Right atrium auricular region (tissue), 2 donors: ENCODE data around the gene KCNMB2. TPM values are rescaled to one million over a fixed set of nuclear protein-coding genes. Genes with fewer than 3 reads are reported as not detected.
A peak's percentile ranks its signal among the peaks of the same experiment; 100 is the strongest.

Source experiments
- DNase-seq: peaks from one replicate; pipeline ENCODE4 v3.0.0-alpha.2; 2019; ENCODE audit warnings: low spot score
- H3K27ac ChIP-seq, 2 donors: fragments of 200-600 bp; sonication (generic); 1 replicate in 1 of 2; 2 replicates in 1 of 2; pipeline ENCODE4 v1.5.1; 2016 to 2019
- H3K27me3 ChIP-seq, 2 donors: fragments of 200-600 bp; sonication (generic); one replicate each; pipeline versions ENCODE4 v1.5.1 to v1.6.0; 2017 to 2019
- H3K36me3 ChIP-seq: fragments of 200-600 bp; sonication (generic); one replicate; pipeline ENCODE4 v1.5.1; 2016
- H3K4me1 ChIP-seq, 2 donors: fragments of 200-600 bp; sonication (generic); one replicate each; pipeline versions ENCODE4 v1.5.1 to v1.6.0; 2017 to 2019
- H3K4me3 ChIP-seq, 2 donors: fragments of 200-600 bp; sonication (generic); 1 replicate in 1 of 2; 2 replicates in 1 of 2; pipeline ENCODE4 v1.5.1; 2017 to 2019; ENCODE audit warnings: mild to moderate bottlenecking in 1 of 2, moderate library complexity in 1 of 2
- H3K9me3 ChIP-seq, 2 donors: fragments of 200-600 bp; sonication (generic); one replicate each; pipeline ENCODE4 v1.5.1; 2019
- total RNA-seq, 2 donors: library from RNA; depleted of rRNA; stranded (reverse); fragments of >200 nt; gene quantifications; one replicate each; pipeline ENCODE4 v1.1.0, GENCODE V29; 2016
- TF ChIP-seq, protein P1 (sequence below), 2 donors: fragments of 200-600 bp; sonication (generic); IDR thresholded peaks; one replicate each; pipeline ENCODE4 v1.5.1; 2019; ENCODE audit warnings: antibody characterized with exemption in 2 of 2

KCNMB2 gene
- total RNA-seq, 2 donors from 2014 or later = 2.8 to 18.2 TPM

- Histone ChIP-seq H3K27me3 (no peaks in the 10 kb centered on the region), H3K27ac (no peak overlapping the region), H3K4me3 (no peak overlapping the region), H3K4me1 (peaks cover 0 to 11% of the 10 kb centered on the region in 2 donors), H3K36me3 (no peaks in the 10 kb centered on the region), H3K9me3 (no peaks in the 10 kb centered on the region)
- no peak for DNase-seq
- TF ChIP-seq, protein P1, sequence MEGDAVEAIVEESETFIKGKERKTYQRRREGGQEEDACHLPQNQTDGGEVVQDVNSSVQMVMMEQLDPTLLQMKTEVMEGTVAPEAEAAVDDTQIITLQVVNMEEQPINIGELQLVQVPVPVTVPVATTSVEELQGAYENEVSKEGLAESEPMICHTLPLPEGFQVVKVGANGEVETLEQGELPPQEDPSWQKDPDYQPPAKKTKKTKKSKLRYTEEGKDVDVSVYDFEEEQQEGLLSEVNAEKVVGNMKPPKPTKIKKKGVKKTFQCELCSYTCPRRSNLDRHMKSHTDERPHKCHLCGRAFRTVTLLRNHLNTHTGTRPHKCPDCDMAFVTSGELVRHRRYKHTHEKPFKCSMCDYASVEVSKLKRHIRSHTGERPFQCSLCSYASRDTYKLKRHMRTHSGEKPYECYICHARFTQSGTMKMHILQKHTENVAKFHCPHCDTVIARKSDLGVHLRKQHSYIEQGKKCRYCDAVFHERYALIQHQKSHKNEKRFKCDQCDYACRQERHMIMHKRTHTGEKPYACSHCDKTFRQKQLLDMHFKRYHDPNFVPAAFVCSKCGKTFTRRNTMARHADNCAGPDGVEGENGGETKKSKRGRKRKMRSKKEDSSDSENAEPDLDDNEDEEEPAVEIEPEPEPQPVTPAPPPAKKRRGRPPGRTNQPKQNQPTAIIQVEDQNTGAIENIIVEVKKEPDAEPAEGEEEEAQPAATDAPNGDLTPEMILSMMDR (IDR thresholded peaks at IDR 0.05) = no peak
Measured at GRCh38 chr3:178707311-178708031, 171.2 kb downstream of the KCNMB2 start.

GRCh38 chr3:178709051-178709450 lies 172.8 kb downstream of the KCNMB2 start:
- peaks cover 0 to 11% of the 10 kb centered on the region in 2 donors for H3K4me1 ChIP-seq
- TF ChIP-seq, protein P1 (IDR thresholded peaks at IDR 0.05) = no peak
- no peaks in the 10 kb centered on the region for H3K36me3 ChIP-seq
- H3K27ac ChIP-seq = no peak overlapping the region
- H3K4me3 ChIP-seq = no peak overlapping the region
- no peaks in the 10 kb centered on the region for H3K9me3 ChIP-seq
- H3K27me3 ChIP-seq = no peaks in the 10 kb centered on the region
- DNase-seq = no peak

DNA sequence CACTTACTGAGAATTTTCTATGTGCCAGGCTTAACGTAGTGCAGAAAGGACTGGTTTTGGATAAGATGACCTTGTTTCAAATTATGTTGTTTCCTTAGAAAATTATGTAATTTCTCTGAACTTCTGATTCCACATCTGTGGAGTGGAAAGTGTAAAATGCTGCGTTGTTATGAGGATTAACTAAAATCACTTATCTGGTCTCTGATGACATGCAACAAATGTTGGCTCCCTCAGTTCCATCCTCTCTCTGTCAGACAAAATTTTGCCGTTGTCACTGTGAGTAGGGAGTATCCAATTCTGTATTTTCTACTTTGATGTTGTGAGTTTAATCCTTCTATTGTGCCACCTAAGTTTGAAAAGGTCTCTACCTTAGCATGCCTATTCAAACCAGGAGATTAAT lies 175.5 kb downstream of the KCNMB2 start:
- Histone ChIP-seq H3K9me3 (no peaks in the 10 kb centered on the region), H3K4me3 (no peak overlapping the region), H3K27ac (peak overlapping the region in 1 of 2 donors; percentile 37), H3K4me1 (peaks cover 0 to 20% of the 10 kb centered on the region in 2 donors), H3K27me3 (no peaks in the 10 kb centered on the region), H3K36me3 (no peaks in the 10 kb centered on the region)
- TF ChIP-seq, protein P1 (IDR thresholded peaks at IDR 0.05) = no peak
- DNase-seq = no peak

DNA sequence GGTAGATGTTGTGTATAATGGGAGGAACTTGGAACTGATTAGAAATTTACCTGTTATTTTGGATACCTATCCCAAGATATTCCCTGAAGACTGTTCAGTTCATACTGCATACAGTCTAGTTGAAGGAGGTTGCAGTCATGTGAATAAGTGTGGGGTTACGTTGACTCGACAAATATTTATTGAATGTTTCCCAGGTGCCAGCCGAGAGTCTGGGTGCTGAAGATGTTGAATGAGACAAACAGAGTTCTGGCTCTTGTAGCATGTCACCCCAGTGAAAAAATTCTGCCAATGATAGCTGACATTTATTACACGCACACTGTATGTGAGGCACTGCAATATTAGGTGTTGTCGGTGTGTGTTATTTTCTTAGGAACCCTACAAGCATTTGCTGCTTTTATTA lies 176.0 kb downstream of the KCNMB2 start:
- no peak overlapping the region for H3K4me3 ChIP-seq
- H3K4me1 ChIP-seq = peaks cover 0 to 20% of the 10 kb centered on the region in 2 donors

DNA sequence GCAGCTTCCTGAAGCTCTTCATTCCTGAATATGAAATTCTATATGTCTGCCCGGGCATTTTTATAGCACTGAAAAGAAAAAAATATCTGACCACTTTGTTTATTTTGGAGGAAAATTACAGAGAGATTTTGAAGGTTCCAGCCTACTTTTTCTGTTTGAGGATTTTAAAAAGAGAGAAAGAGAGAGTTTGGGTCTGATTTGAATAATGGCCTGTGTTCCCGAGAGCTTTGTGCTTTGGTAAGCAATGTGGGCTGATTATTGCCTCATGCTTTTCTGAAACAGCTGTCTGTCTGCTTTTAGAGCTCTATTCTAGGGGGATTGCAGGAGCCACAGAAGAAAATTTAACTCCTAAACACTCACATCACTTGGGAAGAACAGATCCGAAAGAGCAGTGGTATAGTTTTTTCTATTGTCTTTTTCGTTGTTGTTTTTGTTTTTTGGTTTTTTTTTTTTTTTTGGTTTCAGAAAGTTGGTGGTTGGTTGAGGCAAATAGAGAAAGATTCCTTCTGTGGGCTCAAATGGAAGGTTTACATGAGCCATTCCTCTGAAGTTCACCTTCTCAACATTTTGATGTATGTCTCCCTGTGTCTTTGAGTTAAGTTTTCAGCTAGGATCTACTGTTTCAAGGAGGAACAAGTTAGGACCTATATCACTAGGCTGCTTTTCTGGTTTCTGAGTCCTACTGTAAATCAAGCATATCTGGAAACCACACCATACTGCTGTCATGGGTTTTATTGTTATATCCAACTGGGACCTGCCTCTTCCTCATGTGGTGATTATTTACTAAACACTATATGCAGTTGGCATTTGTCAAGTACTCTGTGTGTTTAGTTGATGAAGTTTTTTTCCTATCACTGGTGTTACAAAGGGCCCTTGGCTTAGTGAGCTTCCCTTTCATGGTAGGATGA lies 178.9 kb downstream of the KCNMB2 start:
- H3K27me3 ChIP-seq = no peaks in the 10 kb centered on the region
- no peak for DNase-seq
- TF ChIP-seq, protein P1 (IDR thresholded peaks at IDR 0.05) = no peak
- H3K9me3 ChIP-seq = no peaks in the 10 kb centered on the region
- H3K27ac ChIP-seq = peak overlapping the region in 1 of 2 donors; percentile 18
- no peaks in the 10 kb centered on the region for H3K36me3 ChIP-seq
- H3K4me3 ChIP-seq = no peak overlapping the region
- peaks cover 0 to 20% of the 10 kb centered on the region in 2 donors for H3K4me1 ChIP-seq

More for the DNA sequence above, 176.0 kb downstream of the KCNMB2 start:
- no peak for DNase-seq
- Histone ChIP-seq H3K27ac (peak overlapping the region in 1 of 2 donors; percentile 37), H3K27me3 (no peaks in the 10 kb centered on the region), H3K9me3 (no peaks in the 10 kb centered on the region), H3K36me3 (no peaks in the 10 kb centered on the region)
- TF ChIP-seq, protein P1 (IDR thresholded peaks at IDR 0.05) = no peak
